Hepatic stellate cell (primary cell): Measurements from ENCODE around the gene SYNJ2BP.

Experiments used
- DNase-seq: peaks from one replicate; pipeline ENCODE4 v3.0.0; 2011; ENCODE audit warnings: low spot score

The SYNJ2BP gene

DNA sequence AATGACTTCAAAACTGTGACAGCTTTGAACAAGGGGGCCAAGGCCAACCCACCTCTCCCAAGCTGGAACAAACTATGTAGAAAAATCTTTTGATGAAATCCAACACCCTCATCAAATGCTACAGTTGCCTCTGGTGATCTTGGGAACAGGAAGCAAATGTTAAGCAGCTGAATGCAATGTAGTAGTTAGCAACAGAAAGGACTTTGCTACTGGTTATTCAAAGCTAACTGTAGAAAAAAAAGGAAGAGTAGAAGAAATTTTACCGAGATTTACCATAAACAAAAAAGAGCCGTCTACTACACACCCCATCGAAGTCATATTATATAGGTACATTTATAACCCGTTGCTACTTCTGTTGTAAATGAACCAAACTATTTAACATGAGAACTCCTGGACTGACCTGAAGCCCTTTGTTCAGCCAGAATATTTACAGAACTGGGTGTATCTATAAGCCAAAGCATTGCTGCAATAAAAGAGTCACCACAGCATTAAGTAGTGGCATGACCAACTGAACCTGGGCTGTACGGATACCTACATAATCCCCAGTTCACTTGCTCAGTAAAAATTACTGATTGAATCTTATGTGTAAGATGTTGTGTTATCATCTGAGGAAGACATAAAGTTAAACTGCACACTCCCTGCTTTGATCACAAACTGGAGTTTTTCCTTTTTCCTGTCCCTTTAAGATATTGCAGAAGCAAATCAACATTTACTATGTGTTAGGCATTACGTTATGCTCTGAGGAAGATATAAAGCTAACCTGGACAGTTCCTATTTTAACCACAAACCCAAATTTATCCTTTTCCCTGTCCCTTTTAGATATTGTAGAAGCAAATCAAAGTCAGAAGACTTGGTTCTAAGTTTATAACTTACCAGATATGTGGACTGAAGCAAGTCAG is 25.1 kb downstream of the SYNJ2BP start:
- DNase-seq: no peak

DNA sequence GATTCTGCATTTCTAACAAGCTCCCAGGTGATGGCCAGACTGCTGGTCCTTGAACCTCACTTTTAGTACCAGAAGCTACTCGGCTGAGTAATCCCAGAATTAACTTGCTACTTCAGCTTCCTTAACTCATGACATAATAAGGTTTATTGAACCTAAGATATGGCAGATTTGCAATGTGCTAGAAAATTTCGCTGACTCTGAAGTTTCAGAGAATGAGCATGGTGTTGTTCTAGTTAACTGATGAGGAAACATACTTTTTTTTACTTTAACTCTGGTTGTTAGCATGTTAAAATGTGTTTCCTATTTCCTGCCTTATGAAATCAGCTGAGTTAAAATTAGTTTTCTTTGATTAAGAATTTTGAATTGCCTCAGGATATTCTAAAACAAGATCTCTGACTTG is 34.4 kb downstream of the SYNJ2BP start:
- DNase-seq: no peak

GRCh38 chr14:70380824-70381223 is 36.1 kb downstream of the SYNJ2BP start:
- no peak for DNase-seq

GRCh38 chr14:70378696-70379095 is 38.2 kb downstream of the SYNJ2BP start:
- no peak for DNase-seq
